ENCODE measurements around the gene AFF3. TPM values are rescaled to one million over a fixed set of nuclear protein-coding genes. Genes with fewer than 3 reads are reported as not detected.

Gene AFF3
- total RNA-seq, 1 donor from 2014 or later: 20.9 TPM

- TF ChIP-seq, protein P1, sequence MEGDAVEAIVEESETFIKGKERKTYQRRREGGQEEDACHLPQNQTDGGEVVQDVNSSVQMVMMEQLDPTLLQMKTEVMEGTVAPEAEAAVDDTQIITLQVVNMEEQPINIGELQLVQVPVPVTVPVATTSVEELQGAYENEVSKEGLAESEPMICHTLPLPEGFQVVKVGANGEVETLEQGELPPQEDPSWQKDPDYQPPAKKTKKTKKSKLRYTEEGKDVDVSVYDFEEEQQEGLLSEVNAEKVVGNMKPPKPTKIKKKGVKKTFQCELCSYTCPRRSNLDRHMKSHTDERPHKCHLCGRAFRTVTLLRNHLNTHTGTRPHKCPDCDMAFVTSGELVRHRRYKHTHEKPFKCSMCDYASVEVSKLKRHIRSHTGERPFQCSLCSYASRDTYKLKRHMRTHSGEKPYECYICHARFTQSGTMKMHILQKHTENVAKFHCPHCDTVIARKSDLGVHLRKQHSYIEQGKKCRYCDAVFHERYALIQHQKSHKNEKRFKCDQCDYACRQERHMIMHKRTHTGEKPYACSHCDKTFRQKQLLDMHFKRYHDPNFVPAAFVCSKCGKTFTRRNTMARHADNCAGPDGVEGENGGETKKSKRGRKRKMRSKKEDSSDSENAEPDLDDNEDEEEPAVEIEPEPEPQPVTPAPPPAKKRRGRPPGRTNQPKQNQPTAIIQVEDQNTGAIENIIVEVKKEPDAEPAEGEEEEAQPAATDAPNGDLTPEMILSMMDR (conservative IDR thresholded peaks at IDR 0.05): no peak
- Mint-ChIP-seq H3K4me3 (no peak overlapping the region), H3K36me3 (ENCODE audit: low read depth) (peaks cover 3% of the 10 kb centered on the region), H3K9me3 (peaks cover 5% of the 10 kb centered on the region), H3K27ac (ENCODE audit: unreplicated experiment) (no peak overlapping the region), H3K4me1 (no peaks in the 10 kb centered on the region), H3K27me3 (ENCODE audit: low read depth) (no peaks in the 10 kb centered on the region)
- DNase-seq (ENCODE audit: low read depth, low spot score): no peak
Measured at GRCh38 chr2:99915108-99915675, 227.2 kb downstream of the AFF3 start.

- H3K27ac Mint-ChIP-seq (ENCODE audit: unreplicated experiment): no peak overlapping the region
- TF ChIP-seq, protein P1 (conservative IDR thresholded peaks at IDR 0.05): no peak
- H3K4me1 Mint-ChIP-seq: no peaks in the 10 kb centered on the region
- peaks cover 3% of the 10 kb centered on the region for H3K36me3 Mint-ChIP-seq (ENCODE audit: low read depth)
- no peaks in the 10 kb centered on the region for H3K27me3 Mint-ChIP-seq (ENCODE audit: low read depth)
- no peak for DNase-seq (ENCODE audit: low read depth, low spot score)
- H3K4me3 Mint-ChIP-seq: no peak overlapping the region
- H3K9me3 Mint-ChIP-seq: peaks cover 5% of the 10 kb centered on the region
Measured at GRCh38 chr2:99911736-99912135, 230.7 kb downstream of the AFF3 start.

- TF ChIP-seq, protein P1 (conservative IDR thresholded peaks at IDR 0.05): no peak
- DNase-seq (ENCODE audit: low read depth, low spot score): no peak
- Mint-ChIP-seq H3K4me3 (no peak overlapping the region), H3K4me1 (no peaks in the 10 kb centered on the region), H3K27me3 (ENCODE audit: low read depth) (no peaks in the 10 kb centered on the region), H3K36me3 (ENCODE audit: low read depth) (peaks cover 3% of the 10 kb centered on the region), H3K9me3 (peaks cover 5% of the 10 kb centered on the region), H3K27ac (ENCODE audit: unreplicated experiment) (no peak overlapping the region)
Measured at GRCh38 chr2:99910902-99911301, 231.5 kb downstream of the AFF3 start.

- TF ChIP-seq, protein P1 (conservative IDR thresholded peaks at IDR 0.05): no peak
- H3K4me1 Mint-ChIP-seq: peaks cover 7% of the 10 kb centered on the region
- no peak overlapping the region for H3K27ac Mint-ChIP-seq (ENCODE audit: unreplicated experiment)
- H3K27me3 Mint-ChIP-seq (ENCODE audit: low read depth): no peaks in the 10 kb centered on the region
- H3K4me3 Mint-ChIP-seq: no peak overlapping the region
- no peaks in the 10 kb centered on the region for H3K9me3 Mint-ChIP-seq
- no peaks in the 10 kb centered on the region for H3K36me3 Mint-ChIP-seq (ENCODE audit: low read depth)
- no peak for DNase-seq (ENCODE audit: low read depth, low spot score)
Measured at GRCh38 chr2:99905636-99906035, 236.8 kb downstream of the AFF3 start.

- TF ChIP-seq, protein P1 (conservative IDR thresholded peaks at IDR 0.05): no peak
- Mint-ChIP-seq H3K9me3 (no peaks in the 10 kb centered on the region), H3K27ac (ENCODE audit: unreplicated experiment) (no peak overlapping the region), H3K27me3 (ENCODE audit: low read depth) (no peaks in the 10 kb centered on the region), H3K4me1 (peaks cover 7% of the 10 kb centered on the region), H3K36me3 (ENCODE audit: low read depth) (no peaks in the 10 kb centered on the region), H3K4me3 (no peak overlapping the region)
- no peak for DNase-seq (ENCODE audit: low read depth, low spot score)
Measured at GRCh38 chr2:99905025-99905424, 237.4 kb downstream of the AFF3 start.
